Measurements from ENCODE around the gene RBM38.

Gene RBM38

GRCh38 chr20:57404006-57404405, 12.8 kb downstream of the RBM38 start:
- DNase-seq (ENCODE audit: low read depth in 2 of 2): no peak

GRCh38 chr20:57404419-57405072, 13.3 kb downstream of the RBM38 start:
- no peak for DNase-seq (ENCODE audit: low read depth in 2 of 2)

GRCh38 chr20:57405236-57406016, 14.2 kb downstream of the RBM38 start:
- DNase-seq (ENCODE audit: low read depth in 2 of 2): no peak

GRCh38 chr20:57407541-57407956, 16.4 kb downstream of the RBM38 start:
- no peak for DNase-seq (ENCODE audit: low read depth in 2 of 2)

GRCh38 chr20:57408131-57408530, 16.9 kb downstream of the RBM38 start:
- no peak for DNase-seq (ENCODE audit: low read depth in 2 of 2)

- no peak for DNase-seq (ENCODE audit: low read depth in 2 of 2)
Measured at GRCh38 chr20:57408536-57409233, 17.5 kb downstream of the RBM38 start.

GRCh38 chr20:57409316-57409671, 18.1 kb downstream of the RBM38 start:
- DNase-seq (ENCODE audit: low read depth in 2 of 2): no peak

GRCh38 chr20:57409672-57410397, 18.6 kb downstream of the RBM38 start:
- DNase-seq (ENCODE audit: low read depth in 2 of 2): no peak

GRCh38 chr20:57410398-57410920, 19.3 kb downstream of the RBM38 start:
- DNase-seq (ENCODE audit: low read depth in 2 of 2): no peak

GRCh38 chr20:57410924-57411323, 19.7 kb downstream of the RBM38 start:
- no peak for DNase-seq (ENCODE audit: low read depth in 2 of 2)

GRCh38 chr20:57411406-57412283, 20.4 kb downstream of the RBM38 start:
- DNase-seq (ENCODE audit: low read depth in 2 of 2): no peak

- DNase-seq (ENCODE audit: low read depth in 2 of 2): no peak
Measured at GRCh38 chr20:57412347-57413029, 21.3 kb downstream of the RBM38 start.

- DNase-seq (ENCODE audit: low read depth in 2 of 2): no peak
Measured at GRCh38 chr20:57413986-57414385, 22.8 kb downstream of the RBM38 start.

- DNase-seq (ENCODE audit: low read depth in 2 of 2): no peak
Measured at GRCh38 chr20:57414867-57415592, 23.8 kb downstream of the RBM38 start.

GRCh38 chr20:57415771-57416170, 24.6 kb downstream of the RBM38 start:
- DNase-seq (ENCODE audit: low read depth in 2 of 2): no peak

GRCh38 chr20:57416296-57417022, 25.3 kb downstream of the RBM38 start:
- no peak for DNase-seq (ENCODE audit: low read depth in 2 of 2)

GRCh38 chr20:57417051-57417689, 26.0 kb downstream of the RBM38 start:
- DNase-seq (ENCODE audit: low read depth in 2 of 2): no peak

Data from stimulated activated CD4-positive, alpha-beta T cell treated with anti-CD3 and anti-CD28 coated beads, Interleukin-12 subunit alpha, Interleukin-12 subunit beta, amount 100 ng/mL, for 24 hours (primary cell).